ENCODE results near the gene CGB5.

Gene CGB5

DNA sequence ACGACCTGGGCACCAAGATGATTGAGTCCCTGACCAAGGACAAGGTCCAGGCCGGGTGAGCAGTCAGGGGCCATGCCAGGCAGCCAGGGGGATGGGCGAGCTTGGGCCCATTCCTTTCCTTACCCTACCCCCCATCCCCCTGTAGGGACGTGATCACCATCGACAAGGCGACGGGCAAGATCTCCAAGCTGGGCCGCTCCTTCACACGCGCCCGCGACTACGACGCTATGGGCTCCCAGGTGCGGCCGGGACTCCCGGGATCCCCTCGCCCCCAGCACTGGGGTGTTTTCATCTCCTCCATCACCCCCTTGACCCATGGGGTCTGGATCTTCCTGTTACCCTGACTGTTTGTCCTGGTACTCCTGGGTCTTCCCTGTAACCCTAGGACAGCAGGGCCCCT, 33.8 kb upstream of the CGB5 start:
- TF ChIP-seq, protein P1, sequence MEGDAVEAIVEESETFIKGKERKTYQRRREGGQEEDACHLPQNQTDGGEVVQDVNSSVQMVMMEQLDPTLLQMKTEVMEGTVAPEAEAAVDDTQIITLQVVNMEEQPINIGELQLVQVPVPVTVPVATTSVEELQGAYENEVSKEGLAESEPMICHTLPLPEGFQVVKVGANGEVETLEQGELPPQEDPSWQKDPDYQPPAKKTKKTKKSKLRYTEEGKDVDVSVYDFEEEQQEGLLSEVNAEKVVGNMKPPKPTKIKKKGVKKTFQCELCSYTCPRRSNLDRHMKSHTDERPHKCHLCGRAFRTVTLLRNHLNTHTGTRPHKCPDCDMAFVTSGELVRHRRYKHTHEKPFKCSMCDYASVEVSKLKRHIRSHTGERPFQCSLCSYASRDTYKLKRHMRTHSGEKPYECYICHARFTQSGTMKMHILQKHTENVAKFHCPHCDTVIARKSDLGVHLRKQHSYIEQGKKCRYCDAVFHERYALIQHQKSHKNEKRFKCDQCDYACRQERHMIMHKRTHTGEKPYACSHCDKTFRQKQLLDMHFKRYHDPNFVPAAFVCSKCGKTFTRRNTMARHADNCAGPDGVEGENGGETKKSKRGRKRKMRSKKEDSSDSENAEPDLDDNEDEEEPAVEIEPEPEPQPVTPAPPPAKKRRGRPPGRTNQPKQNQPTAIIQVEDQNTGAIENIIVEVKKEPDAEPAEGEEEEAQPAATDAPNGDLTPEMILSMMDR (IDR thresholded peaks at IDR 0.05; ENCODE audit: low read depth, low read length, missing control alignments), result no peak
- DNase-seq (ENCODE audit: extremely low read depth, low read depth), result no peak
- H3K4me3 ChIP-seq (replicated peaks; ENCODE audit: low read depth, low read length), result no peak overlapping the region

DNA sequence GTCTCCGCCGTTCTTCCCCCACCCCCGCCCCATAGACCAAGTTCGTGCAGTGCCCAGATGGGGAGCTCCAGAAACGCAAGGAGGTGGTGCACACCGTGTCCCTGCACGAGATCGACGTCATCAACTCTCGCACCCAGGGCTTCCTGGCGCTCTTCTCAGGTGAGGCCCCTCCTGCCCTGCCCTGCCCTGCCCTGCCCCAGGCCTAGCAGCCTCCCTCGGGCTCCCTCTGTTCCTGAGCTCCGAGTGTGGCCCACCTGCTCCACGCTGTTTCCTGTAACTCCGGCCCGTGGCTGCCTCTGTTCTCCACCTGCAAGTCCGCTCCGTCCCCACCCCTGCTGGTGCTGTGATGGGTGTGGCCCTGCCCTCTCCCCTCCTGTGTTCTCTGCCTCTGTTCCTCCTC, 33.2 kb upstream of the CGB5 start:
- DNase-seq (ENCODE audit: extremely low read depth, low read depth), result no peak
- TF ChIP-seq, protein P1 (IDR thresholded peaks at IDR 0.05; ENCODE audit: low read depth, low read length, missing control alignments), result no peak
- no peak overlapping the region for H3K4me3 ChIP-seq (replicated peaks; ENCODE audit: low read depth, low read length)

DNA sequence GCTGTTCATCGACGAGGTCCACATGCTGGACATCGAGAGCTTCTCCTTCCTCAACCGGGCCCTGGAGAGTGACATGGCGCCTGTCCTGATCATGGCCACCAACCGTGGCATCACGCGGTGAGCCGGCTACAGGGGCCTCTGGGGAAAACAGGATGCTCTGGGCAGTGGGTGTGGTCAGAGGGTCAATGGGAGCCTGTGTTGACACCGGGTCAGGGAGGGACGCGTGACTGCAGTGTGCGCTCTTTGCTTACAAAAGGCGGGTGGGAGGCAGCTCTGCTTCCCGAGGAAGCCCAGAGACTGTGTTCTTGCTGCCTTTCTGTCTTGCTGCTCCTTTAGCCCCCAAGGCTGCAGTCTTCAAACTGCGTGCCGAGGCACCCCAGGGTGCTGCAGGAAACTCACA, 32.5 kb upstream of the CGB5 start:
- no peak for DNase-seq (ENCODE audit: extremely low read depth, low read depth)

DNA sequence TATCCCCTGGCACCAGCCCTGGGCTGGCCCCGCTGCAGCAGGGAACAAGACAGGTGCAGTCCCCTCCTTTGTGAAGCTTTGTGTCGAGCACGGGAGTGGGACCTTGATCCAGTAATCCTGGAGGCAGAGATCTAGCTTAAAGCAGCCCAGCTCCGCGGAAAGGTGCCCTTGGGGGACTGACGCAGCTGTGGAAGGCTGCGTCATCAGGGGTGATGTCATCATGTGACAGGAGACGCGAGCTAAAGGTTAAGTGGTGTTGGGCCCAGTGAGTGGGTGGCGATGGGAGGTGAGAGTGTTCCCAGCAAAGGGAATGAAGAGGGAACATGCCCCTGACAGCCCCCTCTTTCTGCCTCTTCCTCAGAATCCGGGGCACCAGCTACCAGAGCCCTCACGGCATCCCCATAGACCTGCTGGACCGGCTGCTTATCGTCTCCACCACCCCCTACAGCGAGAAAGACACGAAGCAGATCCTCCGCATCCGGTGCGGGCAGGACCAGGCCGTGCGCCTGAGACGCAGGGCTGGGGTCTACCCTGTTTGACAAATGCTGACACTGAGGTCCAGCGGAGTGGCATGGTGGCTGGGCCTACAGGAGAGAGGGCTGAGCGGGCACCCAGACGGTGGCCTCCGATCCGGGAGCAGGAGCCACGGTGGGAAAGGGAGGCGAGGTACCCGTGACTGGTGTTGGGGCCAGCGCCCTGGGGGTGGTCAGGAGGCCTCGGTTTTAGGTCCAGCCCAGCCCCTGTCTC, 29.4 kb upstream of the CGB5 start:
- TF ChIP-seq, protein P1 (IDR thresholded peaks at IDR 0.05; ENCODE audit: low read depth, low read length, missing control alignments), result no peak
- no peak overlapping the region for H3K4me3 ChIP-seq (replicated peaks; ENCODE audit: low read depth, low read length)
- no peak for DNase-seq (ENCODE audit: extremely low read depth, low read depth)

More for the DNA sequence above, 32.5 kb upstream of the CGB5 start:
- TF ChIP-seq, protein P1 (IDR thresholded peaks at IDR 0.05; ENCODE audit: low read depth, low read length, missing control alignments), result no peak
- no peak overlapping the region for H3K4me3 ChIP-seq (replicated peaks; ENCODE audit: low read depth, low read length)

DNA sequence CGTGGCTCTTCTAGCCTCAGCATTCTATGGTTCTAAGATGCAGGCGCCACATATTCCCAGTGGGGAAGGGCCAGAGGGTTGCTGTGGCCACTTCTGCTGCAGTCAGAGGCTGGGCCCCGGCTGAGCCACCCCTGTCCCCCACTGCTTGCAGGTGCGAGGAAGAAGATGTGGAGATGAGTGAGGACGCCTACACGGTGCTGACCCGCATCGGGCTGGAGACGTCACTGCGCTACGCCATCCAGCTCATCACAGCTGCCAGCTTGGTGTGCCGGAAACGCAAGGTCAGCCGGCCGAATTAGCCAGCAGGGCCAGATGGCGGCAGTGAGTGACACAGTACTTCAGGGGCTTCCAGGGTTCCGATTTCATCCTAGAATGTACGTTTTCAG, 28.8 kb upstream of the CGB5 start:
- no peak overlapping the region for H3K4me3 ChIP-seq (replicated peaks; ENCODE audit: low read depth, low read length)
- DNase-seq (ENCODE audit: extremely low read depth, low read depth), result no peak
- TF ChIP-seq, protein P1 (IDR thresholded peaks at IDR 0.05; ENCODE audit: low read depth, low read length, missing control alignments), result no peak

DNA sequence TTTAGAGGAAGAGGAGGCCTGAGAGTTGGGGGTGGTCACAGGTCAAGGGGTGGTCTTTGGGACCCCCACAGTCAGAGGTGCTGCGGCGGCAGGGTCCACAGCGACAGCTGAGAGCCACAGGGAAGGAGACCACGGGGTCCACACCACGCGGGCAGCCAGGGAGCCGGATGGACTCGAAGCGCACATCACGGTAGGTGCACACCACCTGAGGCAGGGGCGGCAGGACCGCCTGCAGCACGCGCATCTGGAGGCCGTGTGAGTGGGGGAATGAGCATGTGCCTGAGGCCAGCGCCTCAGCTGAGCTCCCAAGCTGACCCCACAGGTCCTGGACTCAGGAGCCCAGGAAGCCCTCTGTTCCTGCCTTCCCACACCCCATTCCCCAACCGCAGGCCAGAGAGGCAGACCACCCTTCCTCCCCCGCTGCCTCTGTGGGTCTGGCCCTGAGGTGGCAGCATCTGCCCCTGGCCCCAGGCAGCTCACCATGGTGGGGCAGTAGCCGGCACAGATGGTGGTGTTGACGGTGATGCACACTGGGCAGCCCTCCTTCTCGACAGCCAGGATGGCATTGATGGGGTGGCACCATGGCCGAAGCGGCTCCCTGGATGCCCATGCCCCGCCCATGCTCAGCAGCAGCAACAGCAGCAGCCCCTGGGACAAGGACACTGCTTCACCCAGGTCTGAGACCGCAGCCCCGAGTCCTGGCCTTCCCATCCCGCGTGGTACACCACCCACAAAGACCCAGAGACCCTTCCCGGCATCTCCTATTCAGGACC, 27.4 kb upstream of the CGB5 start:
- no peak for DNase-seq (ENCODE audit: extremely low read depth, low read depth)
- TF ChIP-seq, protein P1 (IDR thresholded peaks at IDR 0.05; ENCODE audit: low read depth, low read length, missing control alignments), result no peak
- H3K4me3 ChIP-seq (replicated peaks; ENCODE audit: low read depth, low read length), result no peak overlapping the region

Measured in HFF-Myc (cell line).